ENCODE data around the gene NINJ1.
"Not testable (repeated sequence)": the region's sequence is repeated elsewhere in the genome, so short reads cannot be mapped to it uniquely, and the experiment has no call there.

NINJ1 gene

GRCh38 chr9:93159601-93160471, 25.8 kb upstream of the NINJ1 start:
- peak; percentile 70 for DNase-seq

GRCh38 chr9:93156475-93157008, 22.5 kb upstream of the NINJ1 start:
- no peak for DNase-seq

GRCh38 chr9:93155716-93156474, 21.8 kb upstream of the NINJ1 start:
- DNase-seq, result no peak

- no peak for DNase-seq
Measured at GRCh38 chr9:93154293-93154903, 20.3 kb upstream of the NINJ1 start.

GRCh38 chr9:93151097-93151784, 17.2 kb upstream of the NINJ1 start:
- DNase-seq, result no peak

GRCh38 chr9:93149361-93149760, 15.3 kb upstream of the NINJ1 start:
- no peak for DNase-seq

- DNase-seq, result no peak
Measured at GRCh38 chr9:93148721-93149120, 14.7 kb upstream of the NINJ1 start.

GRCh38 chr9:93147632-93148031, 13.6 kb upstream of the NINJ1 start:
- no peak for DNase-seq

- DNase-seq, result not testable (repeated sequence)
Measured at GRCh38 chr9:93146696-93147095, 12.6 kb upstream of the NINJ1 start.

GRCh38 chr9:93143830-93144530, 9.9 kb upstream of the NINJ1 start:
- no peak for DNase-seq

GRCh38 chr9:93141771-93142483, 7.9 kb upstream of the NINJ1 start:
- no peak for DNase-seq

- DNase-seq, result no peak
Measured at GRCh38 chr9:93139365-93140182, 5.5 kb upstream of the NINJ1 start.

- DNase-seq, result no peak
Measured at GRCh38 chr9:93138171-93138764, 4.2 kb upstream of the NINJ1 start.

- DNase-seq, result no peak
Measured at GRCh38 chr9:93137362-93137761, 3.3 kb upstream of the NINJ1 start.

GRCh38 chr9:93136011-93136440, 2.0 kb upstream of the NINJ1 start:
- no peak for DNase-seq

GRCh38 chr9:93134740-93135444, 841 bp upstream of the NINJ1 start:
- DNase-seq, result no peak

- peak; percentile 58 for DNase-seq
Measured at GRCh38 chr9:93133681-93134014, 403 bp downstream of the NINJ1 start.

- DNase-seq, result no peak
Measured at GRCh38 chr9:93132946-93133680, 938 bp downstream of the NINJ1 start.
